Liver (tissue), 3 donors: ENCODE results near the gene TOGARAM2.
"Not testable (repeated sequence)": the region's sequence is repeated elsewhere in the genome, so short reads cannot be mapped to it uniquely, and the experiment has no call there.

Experiments used
- CTCF ChIP-seq: fragments of 150-350 bp; IDR thresholded peaks from 2 replicates; pipeline ENCODE4 v1.5.1; 2017; ENCODE audit warnings: improper control_type of control experiment, low read depth, low read length; ENCODE audit not compliant: missing input control
- EGR1 ChIP-seq, 2 donors: IDR thresholded peaks; 2 replicates each; pipeline ENCODE4 v1.6.1; 2016 to 2018; ENCODE audit warnings: antibody characterized with exemption in 2 of 2, low read depth in 2 of 2
- HNF4A ChIP-seq, 2 donors: conservative IDR thresholded peaks; 2 replicates each; pipeline ENCODE4 v1.6.1; 2016; ENCODE audit warnings: antibody characterized with exemption in 2 of 2, mild to moderate bottlenecking in 2 of 2
- RAD21 ChIP-seq, 2 donors: IDR thresholded peaks; 2 replicates each; pipeline ENCODE4 v1.6.1; 2016; ENCODE audit warnings: antibody characterized with exemption in 2 of 2, mild to moderate bottlenecking in 2 of 2
- TAF1 ChIP-seq: conservative IDR thresholded peaks from 2 replicates; pipeline ENCODE4 v1.6.1; 2016; ENCODE audit warnings: antibody characterized with exemption, mild to moderate bottlenecking
- YY1 ChIP-seq: IDR thresholded peaks from 2 replicates; pipeline ENCODE4 v1.6.1; 2016; ENCODE audit warnings: antibody characterized with exemption, mild to moderate bottlenecking
- TF ChIP-seq, protein P1 (sequence below): IDR thresholded peaks from 2 replicates; pipeline ENCODE4 v1.6.1; 2016; ENCODE audit warnings: antibody characterized with exemption, mild to moderate bottlenecking
- donor health status: healthy.
- donor health status: healthy.

- TF ChIP-seq TAF1; RAD21 (IDR thresholded peaks at IDR 0.05); CTCF; HNF4A (conservative IDR thresholded peaks at IDR 0.05); YY1; EGR1 (IDR thresholded peaks at IDR 0.05; ENCODE audit: low read depth in 2 of 2): not testable (repeated sequence)
- TF ChIP-seq, protein P1, sequence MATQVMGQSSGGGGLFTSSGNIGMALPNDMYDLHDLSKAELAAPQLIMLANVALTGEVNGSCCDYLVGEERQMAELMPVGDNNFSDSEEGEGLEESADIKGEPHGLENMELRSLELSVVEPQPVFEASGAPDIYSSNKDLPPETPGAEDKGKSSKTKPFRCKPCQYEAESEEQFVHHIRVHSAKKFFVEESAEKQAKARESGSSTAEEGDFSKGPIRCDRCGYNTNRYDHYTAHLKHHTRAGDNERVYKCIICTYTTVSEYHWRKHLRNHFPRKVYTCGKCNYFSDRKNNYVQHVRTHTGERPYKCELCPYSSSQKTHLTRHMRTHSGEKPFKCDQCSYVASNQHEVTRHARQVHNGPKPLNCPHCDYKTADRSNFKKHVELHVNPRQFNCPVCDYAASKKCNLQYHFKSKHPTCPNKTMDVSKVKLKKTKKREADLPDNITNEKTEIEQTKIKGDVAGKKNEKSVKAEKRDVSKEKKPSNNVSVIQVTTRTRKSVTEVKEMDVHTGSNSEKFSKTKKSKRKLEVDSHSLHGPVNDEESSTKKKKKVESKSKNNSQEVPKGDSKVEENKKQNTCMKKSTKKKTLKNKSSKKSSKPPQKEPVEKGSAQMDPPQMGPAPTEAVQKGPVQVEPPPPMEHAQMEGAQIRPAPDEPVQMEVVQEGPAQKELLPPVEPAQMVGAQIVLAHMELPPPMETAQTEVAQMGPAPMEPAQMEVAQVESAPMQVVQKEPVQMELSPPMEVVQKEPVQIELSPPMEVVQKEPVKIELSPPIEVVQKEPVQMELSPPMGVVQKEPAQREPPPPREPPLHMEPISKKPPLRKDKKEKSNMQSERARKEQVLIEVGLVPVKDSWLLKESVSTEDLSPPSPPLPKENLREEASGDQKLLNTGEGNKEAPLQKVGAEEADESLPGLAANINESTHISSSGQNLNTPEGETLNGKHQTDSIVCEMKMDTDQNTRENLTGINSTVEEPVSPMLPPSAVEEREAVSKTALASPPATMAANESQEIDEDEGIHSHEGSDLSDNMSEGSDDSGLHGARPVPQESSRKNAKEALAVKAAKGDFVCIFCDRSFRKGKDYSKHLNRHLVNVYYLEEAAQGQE: not testable (repeated sequence)
Observed at GRCh38 chr2:29090311-29090710, 109.2 kb downstream of the TOGARAM2 start.
